Liver (tissue), 9 donors: Measurements from ENCODE around the gene ARFIP1. TPM values are rescaled to one million over a fixed set of nuclear protein-coding genes. Genes with fewer than 3 reads are reported as not detected.
"Not testable (repeated sequence)": the region's sequence is repeated elsewhere in the genome, so short reads cannot be mapped to it uniquely, and the experiment has no call there.

Experiments used
- DNase-seq: peaks from one replicate; pipeline ENCODE4 v3.0.0-alpha.2; 2017; ENCODE audit warnings: low spot score
- H3K27ac ChIP-seq, 2 donors: one replicate each; pipeline ENCODE4 v1.7.0; 2013; ENCODE audit warnings: inconsistent platforms in 2 of 2, low read length in 2 of 2, control low read depth in 1 of 2, low read depth in 1 of 2, mild to moderate bottlenecking in 1 of 2
- H3K27me3 ChIP-seq, 4 donors: one replicate each; pipeline versions ENCODE4 v1.6.1 to v1.7.0; 2013; ENCODE audit warnings: low read length in 3 of 4, inconsistent platforms in 1 of 4, mild to moderate bottlenecking in 1 of 4, moderate library complexity in 1 of 4; ENCODE audit not compliant: control insufficient read depth in 4 of 4, insufficient read depth in 4 of 4
- H3K36me3 ChIP-seq, 4 donors: one replicate each; pipeline versions ENCODE4 v1.6.1 to v1.7.0; 2013; ENCODE audit warnings: low read length in 3 of 4, mild to moderate bottlenecking in 3 of 4, low read depth in 1 of 4, moderate library complexity in 1 of 4; ENCODE audit not compliant: control insufficient read depth in 4 of 4, insufficient read depth in 3 of 4
- H3K4me1 ChIP-seq, 4 donors: one replicate each; pipeline versions ENCODE4 v1.6.1 to v1.7.0; 2013; ENCODE audit warnings: low read length in 3 of 4, mild to moderate bottlenecking in 3 of 4, moderate library complexity in 1 of 4; ENCODE audit not compliant: control insufficient read depth in 4 of 4, insufficient read depth in 4 of 4
- H3K4me3 ChIP-seq, 3 donors: one replicate each; pipeline versions ENCODE4 v1.6.1 to v1.7.0; 2013; ENCODE audit warnings: low read length in 3 of 3, control low read depth in 1 of 3, low read depth in 1 of 3, mild to moderate bottlenecking in 1 of 3
- H3K9ac ChIP-seq, 2 donors: one replicate each; pipeline ENCODE4 v1.7.0; 2013; ENCODE audit warnings: low read length in 2 of 2, mild to moderate bottlenecking in 2 of 2, moderate library complexity in 2 of 2, control low read depth in 1 of 2, low read depth in 1 of 2
- H3K9me3 ChIP-seq, 4 donors: one replicate each; pipeline versions ENCODE4 v1.6.1 to v1.7.0; 2013; ENCODE audit warnings: low read length in 3 of 4; ENCODE audit not compliant: control insufficient read depth in 4 of 4
- ATF3 ChIP-seq: IDR thresholded peaks from 2 replicates; pipeline ENCODE4 v1.6.1; 2016; ENCODE audit warnings: antibody characterized with exemption
- CTCF ChIP-seq: fragments of 150-350 bp; IDR thresholded peaks from 2 replicates; pipeline ENCODE4 v1.5.1; 2017; ENCODE audit warnings: improper control_type of control experiment, low read depth, low read length; ENCODE audit not compliant: missing input control
- EGR1 ChIP-seq, 2 donors: IDR thresholded peaks; 2 replicates each; pipeline ENCODE4 v1.6.1; 2016 to 2018; ENCODE audit warnings: antibody characterized with exemption in 2 of 2, low read depth in 2 of 2
- FOXA1 ChIP-seq: IDR thresholded peaks from 2 replicates; pipeline ENCODE4 v1.6.1; 2016; ENCODE audit warnings: antibody characterized with exemption
- GABPA ChIP-seq, 2 donors: IDR thresholded peaks in 1 of 2; conservative IDR thresholded peaks in 1 of 2; 2 replicates each; pipeline ENCODE4 v1.6.1; 2016; ENCODE audit warnings: antibody characterized with exemption in 2 of 2, mild to moderate bottlenecking in 1 of 2, moderate library complexity in 1 of 2
- NR2F2 ChIP-seq: IDR thresholded peaks from 2 replicates; pipeline ENCODE4 v1.6.1; 2016; ENCODE audit warnings: antibody characterized with exemption
- RAD21 ChIP-seq, 2 donors: IDR thresholded peaks; 2 replicates each; pipeline ENCODE4 v1.6.1; 2016; ENCODE audit warnings: antibody characterized with exemption in 2 of 2, mild to moderate bottlenecking in 2 of 2
- REST ChIP-seq: IDR thresholded peaks from 2 replicates; pipeline ENCODE4 v1.6.1; 2016; ENCODE audit warnings: antibody characterized with exemption, mild to moderate bottlenecking
- RXRA ChIP-seq, 2 donors: IDR thresholded peaks; 2 replicates each; pipeline ENCODE4 v1.6.1; 2017 to 2018; ENCODE audit warnings: antibody characterized with exemption in 2 of 2, mild to moderate bottlenecking in 1 of 2
- SP1 ChIP-seq: IDR thresholded peaks from 2 replicates; pipeline ENCODE4 v1.6.1; 2018; ENCODE audit warnings: antibody characterized with exemption, mild to moderate bottlenecking
- TAF1 ChIP-seq: conservative IDR thresholded peaks from 2 replicates; pipeline ENCODE4 v1.6.1; 2016; ENCODE audit warnings: antibody characterized with exemption, mild to moderate bottlenecking
- YY1 ChIP-seq: IDR thresholded peaks from 2 replicates; pipeline ENCODE4 v1.6.1; 2016; ENCODE audit warnings: antibody characterized with exemption, mild to moderate bottlenecking
- ZBTB33 ChIP-seq: IDR thresholded peaks from 2 replicates; pipeline ENCODE4 v1.6.1; 2016; ENCODE audit warnings: antibody characterized with exemption
- WGBS: extraction: QIAGEN DNeasy Blood & Tissue Kit; methylation state at CpG from one replicate; pipeline ENCODE4 v1.1.7; 2013; 5-methylcytosine and 5-hydroxymethylcytosine counted together
- polyA plus RNA-seq, 2 donors: library from polyadenylated mRNA; stranded (reverse) in 1 of 2; unstranded in 1 of 2; fragments of 200-250 nt in 1 of 2; fragments of >200 nt in 1 of 2; fragmentation: Nextera tagmentation in 1 of 2; extraction: Ambion mirVana in 1 of 2; gene quantifications; one replicate each; pipeline versions ENCODE4 v1.2.1 to v1.2.3, GENCODE V29; 2013 to 2015
- total RNA-seq, 2 donors: library from RNA; depleted of rRNA; stranded (reverse); fragments of >200 nt; gene quantifications; one replicate each; pipeline ENCODE4 v1.2.3, GENCODE V29; 2014
- donor health status: healthy.
- donor health status: healthy.
- donor health status: healthy.
- donor health status: healthy.
- donor health status: healthy.

Gene ARFIP1
- total and polyA plus RNA-seq, 4 donors, result 6.8 to 16.8 (median 14.9) TPM

- H3K27ac ChIP-seq, result no peak overlapping the region
- no peaks in the 10 kb centered on the region for H3K27me3 ChIP-seq
- H3K4me1 ChIP-seq, result no peaks in the 10 kb centered on the region
- no peak overlapping the region for H3K4me3 ChIP-seq
- H3K9me3 ChIP-seq, result no peaks in the 10 kb centered on the region
- no peak overlapping the region for H3K9ac ChIP-seq
- H3K36me3 ChIP-seq, result peaks cover 0 to 2% (median 0%) of the 10 kb centered on the region in 4 donors
- WGBS, result 96% methylated on average over 3 of the region's 3 CpGs
- no peak for DNase-seq
- TF ChIP-seq RAD21 (IDR thresholded peaks at IDR 0.05) (no peak), RXRA (IDR thresholded peaks at IDR 0.05) (no peak), REST (no peak)
Measured at GRCh38 chr4:152836936-152837335, 57.2 kb downstream of the ARFIP1 start.

GRCh38 chr4:152839729-152840128 is 60.0 kb downstream of the ARFIP1 start:
- not testable (repeated sequence) for DNase-seq, H3K4me1 ChIP-seq, H3K9me3 ChIP-seq, H3K4me3 ChIP-seq, H3K27me3 ChIP-seq, H3K27ac ChIP-seq, H3K36me3 ChIP-seq, H3K9ac ChIP-seq
- 80% methylated on average over 1 of the region's 1 CpG for WGBS

GRCh38 chr4:152843481-152844090 is 63.8 kb downstream of the ARFIP1 start:
- TF ChIP-seq NR2F2, result no peak
- TF ChIP-seq CTCF, result no peak
- no peak for TF ChIP-seq EGR1 (IDR thresholded peaks at IDR 0.05; ENCODE audit: low read depth in 2 of 2)
- no peak for TF ChIP-seq GABPA (IDR thresholded peaks at IDR 0.05 in 1 of 2, conservative IDR thresholded peaks at IDR 0.05 in 1 of 2)
- no peak for TF ChIP-seq ZBTB33
- no peak for TF ChIP-seq SP1
- no peak for TF ChIP-seq YY1
- TF ChIP-seq FOXA1, result no peak
- no peak for TF ChIP-seq TAF1
- no peak for TF ChIP-seq REST
- no peak for TF ChIP-seq ATF3
- no peak for TF ChIP-seq RXRA (IDR thresholded peaks at IDR 0.05)
- no peak for DNase-seq

More at GRCh38 chr4:152843481-152844090, 63.8 kb downstream of the ARFIP1 start:
- 81% methylated on average over 11 of the region's 11 CpGs for WGBS
- H3K36me3 ChIP-seq, result no peaks in the 10 kb centered on the region
- no peak overlapping the region for H3K4me3 ChIP-seq
- no peak overlapping the region for H3K9ac ChIP-seq
- no peaks in the 10 kb centered on the region for H3K27me3 ChIP-seq
- H3K9me3 ChIP-seq, result no peaks in the 10 kb centered on the region
- H3K4me1 ChIP-seq, result no peaks in the 10 kb centered on the region
- H3K27ac ChIP-seq, result no peak overlapping the region
